Vagina (tissue), 2 donors: Measurements from ENCODE around the gene CMIP. TPM values are rescaled to one million over a fixed set of nuclear protein-coding genes. Genes with fewer than 3 reads are reported as not detected.
A peak's percentile ranks its signal among the peaks of the same experiment; 100 is the strongest.

Experiments
- DNase-seq, 2 donors: peaks; one replicate each; pipeline ENCODE4 v3.0.0-alpha.2; 2017; ENCODE audit errors: extremely low spot score in 2 of 2
- H3K27ac ChIP-seq: fragments of 200-600 bp; sonication (generic); one replicate; pipeline ENCODE4 v1.5.1; 2019
- H3K27me3 ChIP-seq: fragments of 200-600 bp; sonication (generic); one replicate; pipeline ENCODE4 v1.5.1; 2019
- H3K36me3 ChIP-seq, 2 donors: fragments of 200-600 bp; sonication (generic); one replicate each; pipeline ENCODE4 v1.5.1; 2017 to 2019
- H3K4me1 ChIP-seq: fragments of 200-600 bp; sonication (generic); one replicate; pipeline ENCODE4 v1.5.1; 2019
- H3K4me3 ChIP-seq, 2 donors: fragments of 200-600 bp; sonication (generic); 1 replicate in 1 of 2; 2 replicates in 1 of 2; pipeline ENCODE4 v1.5.1; 2016 to 2019
- H3K9me3 ChIP-seq: fragments of 200-600 bp; sonication (generic); one replicate; pipeline ENCODE4 v1.5.1; 2019
- POLR2A ChIP-seq, 2 donors: fragments of 450-650 bp; IDR thresholded peaks; one replicate each; pipeline ENCODE4 v1.6.1; 2017; ENCODE audit warnings: antibody characterized with exemption in 2 of 2, mild to moderate bottlenecking in 2 of 2, moderate library complexity in 2 of 2
- POLR2AphosphoS5 ChIP-seq, 2 donors: sonication (generic); formaldehyde crosslinking; IDR thresholded peaks; one replicate each; pipeline ENCODE4 v1.9.0; 2017; ENCODE audit warnings: antibody characterized with exemption in 2 of 2, mild to moderate bottlenecking in 2 of 2, low read depth in 1 of 2; ENCODE audit not compliant: insufficient read depth in 1 of 2
- intact Hi-C: fragments of 100-400 bp; cut with DNase I; formaldehyde crosslinking; loops from one replicate; pipeline ENCODE4 v1.15.1; 2023
- total RNA-seq: library from RNA; depleted of rRNA; stranded (reverse); fragments of >200 nt; gene quantifications from one replicate; pipeline ENCODE4 v1.2.3, GENCODE V29; 2016
- TF ChIP-seq, protein P1 (sequence below), 3 experiments: fragments of 450-650 bp in 2 of 3; fragments of 200-600 bp in 1 of 3; sonication (generic) in 1 of 3; IDR thresholded peaks; one replicate each; pipeline ENCODE4 v1.5.1; 2017 to 2019; ENCODE audit warnings: antibody characterized with exemption in 3 of 3, mild to moderate bottlenecking in 2 of 3, moderate library complexity in 2 of 3

Gene CMIP
- total RNA-seq, 1 donor from 2014 or later = 66.3 TPM

DNA sequence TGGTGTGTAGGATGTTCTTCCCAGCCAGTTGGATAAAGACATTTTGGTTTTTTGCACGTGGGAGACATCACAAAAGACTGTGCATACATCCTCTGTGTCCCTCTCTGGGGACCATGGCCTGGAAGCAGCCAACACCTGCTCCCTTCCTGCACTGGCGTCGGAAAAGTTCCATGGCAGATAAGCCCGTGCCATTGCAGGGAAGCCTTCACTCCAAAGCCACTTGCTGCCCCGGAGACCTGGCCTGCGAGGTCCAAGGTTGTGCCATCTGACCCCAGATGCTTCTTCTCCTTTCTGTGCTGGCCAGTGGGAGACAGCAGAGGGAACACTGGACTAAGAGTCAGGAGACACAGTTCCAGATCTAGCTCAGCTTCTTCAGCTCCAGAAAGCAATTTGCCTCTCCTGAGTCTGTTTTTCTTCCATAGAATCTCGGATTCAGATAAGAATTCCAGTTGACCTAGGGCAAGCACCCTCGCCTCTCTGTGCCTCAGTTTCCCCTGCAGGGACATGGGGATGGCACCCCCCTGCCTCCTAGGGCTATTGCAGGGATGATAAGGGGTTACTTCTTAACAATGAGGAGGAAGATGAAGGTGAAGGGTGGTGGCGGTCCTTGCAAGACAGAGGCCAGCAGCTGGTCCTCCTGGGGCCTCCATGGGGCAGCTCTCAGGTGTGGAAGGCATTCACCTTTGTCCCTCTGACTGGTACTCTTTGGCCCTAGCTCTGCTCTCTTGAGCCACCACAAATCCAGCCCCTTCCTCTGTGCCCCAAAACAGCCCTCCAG is 134.2 kb downstream of the CMIP start:
- no peaks in the 10 kb centered on the region for H3K9me3 ChIP-seq
- no peak overlapping the region for H3K27ac ChIP-seq
- no peak for DNase-seq
- H3K4me1 ChIP-seq = peaks cover 46% of the 10 kb centered on the region
- no peaks in the 10 kb centered on the region for H3K27me3 ChIP-seq
- TF ChIP-seq, protein P1, sequence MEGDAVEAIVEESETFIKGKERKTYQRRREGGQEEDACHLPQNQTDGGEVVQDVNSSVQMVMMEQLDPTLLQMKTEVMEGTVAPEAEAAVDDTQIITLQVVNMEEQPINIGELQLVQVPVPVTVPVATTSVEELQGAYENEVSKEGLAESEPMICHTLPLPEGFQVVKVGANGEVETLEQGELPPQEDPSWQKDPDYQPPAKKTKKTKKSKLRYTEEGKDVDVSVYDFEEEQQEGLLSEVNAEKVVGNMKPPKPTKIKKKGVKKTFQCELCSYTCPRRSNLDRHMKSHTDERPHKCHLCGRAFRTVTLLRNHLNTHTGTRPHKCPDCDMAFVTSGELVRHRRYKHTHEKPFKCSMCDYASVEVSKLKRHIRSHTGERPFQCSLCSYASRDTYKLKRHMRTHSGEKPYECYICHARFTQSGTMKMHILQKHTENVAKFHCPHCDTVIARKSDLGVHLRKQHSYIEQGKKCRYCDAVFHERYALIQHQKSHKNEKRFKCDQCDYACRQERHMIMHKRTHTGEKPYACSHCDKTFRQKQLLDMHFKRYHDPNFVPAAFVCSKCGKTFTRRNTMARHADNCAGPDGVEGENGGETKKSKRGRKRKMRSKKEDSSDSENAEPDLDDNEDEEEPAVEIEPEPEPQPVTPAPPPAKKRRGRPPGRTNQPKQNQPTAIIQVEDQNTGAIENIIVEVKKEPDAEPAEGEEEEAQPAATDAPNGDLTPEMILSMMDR (IDR thresholded peaks at IDR 0.05) = no peak
- TF ChIP-seq POLR2AphosphoS5 (IDR thresholded peaks at IDR 0.05; ENCODE audit: insufficient read depth in 1 of 2, low read depth in 1 of 2) = no peak
- TF ChIP-seq POLR2A (IDR thresholded peaks at IDR 0.05) = no peak
- intact Hi-C loops = no loop called here
- H3K36me3 ChIP-seq = no peaks in the 10 kb centered on the region
- H3K4me3 ChIP-seq = no peak overlapping the region

DNA sequence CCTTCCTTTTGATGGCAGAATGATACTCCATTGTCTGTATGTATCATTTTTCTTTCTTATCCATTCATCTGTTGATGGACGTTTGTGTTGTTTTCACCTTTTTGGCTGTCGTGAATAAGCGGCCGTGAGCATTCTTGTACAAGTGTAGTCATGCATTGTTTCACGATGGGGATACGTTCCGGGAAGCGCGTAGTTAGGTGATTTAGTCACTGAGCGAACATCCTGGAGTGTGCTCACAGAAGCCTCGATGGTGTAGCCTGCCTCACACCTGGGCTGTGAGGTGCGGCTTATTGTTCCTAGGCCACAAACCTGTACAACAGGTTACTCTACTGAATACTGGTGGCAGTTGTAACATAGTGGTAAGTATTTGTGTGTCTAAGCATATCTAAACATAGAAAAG is 136.5 kb downstream of the CMIP start:
- H3K4me1 ChIP-seq = peaks cover 60% of the 10 kb centered on the region
- TF ChIP-seq, protein P1 (IDR thresholded peaks at IDR 0.05) = no peak
- TF ChIP-seq POLR2AphosphoS5 (IDR thresholded peaks at IDR 0.05; ENCODE audit: insufficient read depth in 1 of 2, low read depth in 1 of 2) (peak in 1 of 2 donors; percentile 87), POLR2A (IDR thresholded peaks at IDR 0.05) (no peak)
- intact Hi-C loops = no loop called here

DNA sequence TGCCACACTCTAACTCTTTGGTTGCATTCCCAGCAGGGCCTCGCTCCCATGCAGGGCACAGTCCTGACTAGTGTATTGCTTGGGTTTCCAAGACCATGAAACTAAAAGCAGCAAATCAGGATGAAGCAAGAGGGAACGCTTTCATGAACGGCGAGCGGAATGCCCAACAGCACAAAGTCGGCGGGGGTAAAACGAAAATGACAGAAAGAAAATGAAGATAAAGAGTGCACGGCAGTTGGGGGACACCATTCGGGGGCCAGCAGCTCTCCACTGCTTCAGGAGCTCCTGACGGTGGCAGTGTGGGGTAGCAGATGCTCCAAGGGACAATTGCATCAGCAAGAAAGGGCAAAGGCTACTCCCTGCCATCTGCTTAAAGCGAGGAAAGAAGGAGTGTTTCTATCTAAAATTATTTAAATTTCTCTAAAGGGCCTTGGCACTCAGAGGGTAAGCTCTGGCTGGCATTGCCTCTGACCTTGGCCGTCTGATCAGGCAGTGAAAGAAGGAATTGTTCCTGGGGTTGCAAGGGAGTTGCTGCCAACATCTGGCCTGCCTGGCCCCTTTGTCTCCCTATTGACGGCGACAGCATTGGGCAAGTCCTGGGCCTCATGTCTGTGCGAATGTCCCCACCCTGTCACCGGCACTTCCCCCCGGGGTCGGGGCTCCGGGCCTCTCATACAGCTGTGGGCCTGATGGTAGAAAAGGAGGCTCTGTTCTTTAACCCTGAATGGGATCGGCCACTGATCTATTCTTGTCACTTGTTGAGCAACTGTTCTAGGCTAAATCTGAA is 138.2 kb downstream of the CMIP start:
- peaks cover 60% of the 10 kb centered on the region for H3K4me1 ChIP-seq
- H3K9me3 ChIP-seq = no peaks in the 10 kb centered on the region
- TF ChIP-seq, protein P1 (IDR thresholded peaks at IDR 0.05) = no peak
- no peak for TF ChIP-seq POLR2AphosphoS5 (IDR thresholded peaks at IDR 0.05; ENCODE audit: insufficient read depth in 1 of 2, low read depth in 1 of 2)
- peak overlapping the region; percentile 84 for H3K27ac ChIP-seq
- H3K4me3 ChIP-seq = no peak overlapping the region
- no peaks in the 10 kb centered on the region for H3K36me3 ChIP-seq
- no peaks in the 10 kb centered on the region for H3K27me3 ChIP-seq
- DNase-seq = no peak
- intact Hi-C loops = no loop called here

More for the DNA sequence above, 136.5 kb downstream of the CMIP start:
- peak in 1 of 2 donors; percentile 92 for DNase-seq
- H3K27me3 ChIP-seq = no peaks in the 10 kb centered on the region
- H3K4me3 ChIP-seq = no peak overlapping the region
- H3K9me3 ChIP-seq = no peaks in the 10 kb centered on the region
- peak overlapping the region; percentile 84 for H3K27ac ChIP-seq
- H3K36me3 ChIP-seq = no peaks in the 10 kb centered on the region

DNA sequence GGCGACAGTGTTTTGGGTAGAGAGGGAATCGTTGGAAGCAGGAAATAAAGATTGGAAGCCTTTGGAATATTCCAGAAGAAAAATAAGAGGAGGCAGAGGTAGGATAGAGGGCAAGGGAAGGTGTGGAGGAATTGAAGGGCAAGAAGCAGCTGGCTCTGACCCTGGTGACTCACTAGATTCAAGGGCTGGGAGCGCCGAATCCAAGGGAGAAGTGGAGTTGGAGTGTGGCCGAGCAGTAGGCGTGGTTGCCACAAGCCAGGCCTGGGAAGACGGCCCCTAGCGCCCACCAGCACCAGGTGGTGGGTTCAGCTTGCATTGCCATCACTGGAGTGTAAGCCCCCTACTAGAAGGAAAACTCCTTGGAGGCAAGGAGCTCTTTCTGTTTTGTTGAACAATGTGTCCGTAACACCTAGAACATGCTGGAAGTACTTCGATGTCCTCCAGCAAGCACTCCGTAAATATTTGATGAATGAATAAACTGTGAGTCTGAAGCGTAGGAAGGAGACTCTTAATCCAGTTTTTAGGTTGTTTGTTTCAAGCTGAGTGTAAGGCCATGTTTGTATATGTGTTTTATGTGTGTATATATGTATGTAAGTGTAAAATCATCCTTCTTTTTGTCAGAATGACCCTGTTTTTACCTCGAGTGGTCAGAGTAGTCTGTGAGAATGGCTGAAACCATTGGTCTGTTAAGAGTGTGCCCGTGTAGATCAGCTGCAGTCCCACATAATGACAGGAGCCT is 139.5 kb downstream of the CMIP start:
- Histone ChIP-seq H3K4me1 (peaks cover 55% of the 10 kb centered on the region), H3K27me3 (no peaks in the 10 kb centered on the region), H3K9me3 (no peaks in the 10 kb centered on the region), H3K27ac (peak overlapping the region; percentile 84), H3K36me3 (no peaks in the 10 kb centered on the region), H3K4me3 (no peak overlapping the region)
- TF ChIP-seq POLR2A (IDR thresholded peaks at IDR 0.05) (no peak), POLR2AphosphoS5 (IDR thresholded peaks at IDR 0.05; ENCODE audit: insufficient read depth in 1 of 2, low read depth in 1 of 2) (peak; percentile 36 to 45)
- DNase-seq = no peak
- intact Hi-C loops = no loop called here

DNA sequence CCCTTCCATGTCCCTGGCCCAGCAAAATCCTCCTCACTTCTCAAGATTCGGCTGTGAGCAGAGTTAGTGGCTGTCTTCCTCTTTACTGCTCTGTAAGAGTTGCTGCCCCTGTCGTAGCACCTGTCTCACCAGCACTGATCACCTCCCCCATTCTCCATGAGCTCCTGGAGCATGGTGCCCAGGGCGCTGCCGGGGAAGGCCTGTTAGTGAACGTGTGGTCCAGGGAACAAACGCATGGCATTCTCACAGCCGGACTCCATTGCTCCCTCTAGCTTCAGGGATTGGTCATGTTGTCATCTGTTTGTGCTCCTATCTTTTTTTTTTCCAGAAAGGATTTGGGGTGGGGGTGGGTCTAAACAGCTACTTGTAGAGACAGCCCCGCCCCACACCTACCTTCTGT is 141.2 kb downstream of the CMIP start:
- intact Hi-C loops = no loop called here
- no peak for DNase-seq
- H3K36me3 ChIP-seq = no peaks in the 10 kb centered on the region
- no peaks in the 10 kb centered on the region for H3K27me3 ChIP-seq
- peak overlapping the region; percentile 9 for H3K27ac ChIP-seq
- no peaks in the 10 kb centered on the region for H3K9me3 ChIP-seq
- H3K4me1 ChIP-seq = peaks cover 42% of the 10 kb centered on the region
- no peak for TF ChIP-seq POLR2AphosphoS5 (IDR thresholded peaks at IDR 0.05; ENCODE audit: insufficient read depth in 1 of 2, low read depth in 1 of 2)
- TF ChIP-seq POLR2A (IDR thresholded peaks at IDR 0.05) = no peak
- TF ChIP-seq, protein P1 (IDR thresholded peaks at IDR 0.05) = no peak
- no peak overlapping the region for H3K4me3 ChIP-seq
